ENCODE measurements around the gene UBASH3A.

The UBASH3A gene

GRCh38 chr21:42471206-42471605 is 67.5 kb downstream of the UBASH3A start:
- no peak for DNase-seq

GRCh38 chr21:42471716-42472330 is 68.1 kb downstream of the UBASH3A start:
- no peak for DNase-seq

- DNase-seq = no peak
These were observed 68.8 kb downstream of the UBASH3A start for GRCh38 chr21:42472521-42472920.

- no peak for DNase-seq
These were observed 69.9 kb downstream of the UBASH3A start for GRCh38 chr21:42473498-42474042.

- DNase-seq = no peak
These were observed 70.5 kb downstream of the UBASH3A start for GRCh38 chr21:42474043-42474831.

GRCh38 chr21:42475036-42475435 is 71.3 kb downstream of the UBASH3A start:
- no peak for DNase-seq

GRCh38 chr21:42475526-42476387 is 72.1 kb downstream of the UBASH3A start:
- DNase-seq = no peak

GRCh38 chr21:42476388-42477331 is 73.0 kb downstream of the UBASH3A start:
- DNase-seq = no peak

- DNase-seq = no peak
These were observed 74.8 kb downstream of the UBASH3A start for GRCh38 chr21:42478504-42478903.

GRCh38 chr21:42479582-42479981 is 75.9 kb downstream of the UBASH3A start:
- no peak for DNase-seq

GRCh38 chr21:42480736-42481135 is 77.0 kb downstream of the UBASH3A start:
- no peak for DNase-seq

- DNase-seq = no peak
These were observed 77.5 kb downstream of the UBASH3A start for GRCh38 chr21:42481169-42481568.

- DNase-seq = no peak
These were observed 81.3 kb downstream of the UBASH3A start for GRCh38 chr21:42484966-42485365.

- no peak for DNase-seq
These were observed 82.4 kb downstream of the UBASH3A start for GRCh38 chr21:42486072-42486471.

GRCh38 chr21:42486531-42486930 is 82.8 kb downstream of the UBASH3A start:
- no peak for DNase-seq

GRCh38 chr21:42489006-42489563 is 85.4 kb downstream of the UBASH3A start:
- DNase-seq = no peak

- no peak for DNase-seq
These were observed 86.3 kb downstream of the UBASH3A start for GRCh38 chr21:42489991-42490390.

GRCh38 chr21:42490720-42491119 is 87.0 kb downstream of the UBASH3A start:
- DNase-seq = no peak

GRCh38 chr21:42491328-42491727 is 87.6 kb downstream of the UBASH3A start:
- no peak for DNase-seq

GRCh38 chr21:42492201-42492600 is 88.5 kb downstream of the UBASH3A start:
- DNase-seq = no peak

Measured in T-helper 2 cell (primary cell).